Left kidney (tissue), 2 donors: Measurements from ENCODE around the gene KLK15. TPM values are rescaled to one million over a fixed set of nuclear protein-coding genes. Genes with fewer than 3 reads are reported as not detected.
A peak's percentile ranks its signal among the peaks of the same experiment; 100 is the strongest.

Experiments
- DNase-seq: peaks from one replicate; pipeline ENCODE4 v3.0.0-alpha.2; 2013
- polyA plus RNA-seq: library from polyadenylated mRNA; unstranded; fragments of 120-200 nt; gene quantifications from one replicate; pipeline ENCODE4 v1.2.1, GENCODE V29; 2013; ENCODE audit not compliant: insufficient read length

KLK15 gene
- polyA plus RNA-seq, 1 donor: not detected

GRCh38 chr19:50843701-50844221, 10.4 kb upstream of the KLK15 start:
- no peak for DNase-seq

GRCh38 chr19:50843205-50843604, 9.8 kb upstream of the KLK15 start:
- no peak for DNase-seq

- DNase-seq: no peak
Measured at GRCh38 chr19:50842130-50842529, 8.8 kb upstream of the KLK15 start.

- no peak for DNase-seq
Measured at GRCh38 chr19:50839712-50840655, 6.6 kb upstream of the KLK15 start.

- DNase-seq: no peak
Measured at GRCh38 chr19:50838239-50838638, 4.9 kb upstream of the KLK15 start.

GRCh38 chr19:50837300-50837699, 3.9 kb upstream of the KLK15 start:
- DNase-seq: no peak

- DNase-seq: no peak
Measured at GRCh38 chr19:50836543-50837195, 3.3 kb upstream of the KLK15 start.

- peak; percentile 71 for DNase-seq
Measured at GRCh38 chr19:50835785-50836542, 2.6 kb upstream of the KLK15 start.

- DNase-seq: no peak
Measured at GRCh38 chr19:50835103-50835784, 1.9 kb upstream of the KLK15 start.

- DNase-seq: no peak
Measured at GRCh38 chr19:50833802-50834167, 411 bp upstream of the KLK15 start.

GRCh38 chr19:50832666-50833065, 708 bp downstream of the KLK15 start:
- no peak for DNase-seq

- no peak for DNase-seq
Measured at GRCh38 chr19:50831026-50831396, 2.4 kb downstream of the KLK15 start.

- no peak for DNase-seq
Measured at GRCh38 chr19:50830266-50831025, 2.9 kb downstream of the KLK15 start.

- DNase-seq: no peak
Measured at GRCh38 chr19:50829801-50830200, 3.6 kb downstream of the KLK15 start.

- DNase-seq: no peak
Measured at GRCh38 chr19:50827476-50827875, 5.9 kb downstream of the KLK15 start.

GRCh38 chr19:50826492-50827240, 6.7 kb downstream of the KLK15 start:
- DNase-seq: no peak

GRCh38 chr19:50823389-50824042, 9.9 kb downstream of the KLK15 start, which contains the start of gene KLK1:
TSS of gene KLK1 (minus strand) at chr19:50823787. CDS start at chr19:50823748, 39 bp downstream.
- DNase-seq: no peak

- DNase-seq: no peak
Measured at GRCh38 chr19:50822661-50823208, 10.6 kb downstream of the KLK15 start.

- DNase-seq: no peak
Measured at GRCh38 chr19:50821622-50822021, 11.8 kb downstream of the KLK15 start.
